HUES48 (cell line): Measurements from ENCODE around the gene TRABD2B.

Source experiments
- H3K27ac ChIP-seq: one replicate; pipeline ENCODE4 v1.7.0; 2013; ENCODE audit warnings: low read depth, low read length, inconsistent platforms
- H3K27me3 ChIP-seq: 2 replicates; pipeline ENCODE4 v1.6.1; 2013; ENCODE audit warnings: mild to moderate bottlenecking, low read length; ENCODE audit not compliant: control insufficient read depth, insufficient read depth
- H3K36me3 ChIP-seq: 2 replicates; pipeline ENCODE4 v1.6.1; 2013; ENCODE audit warnings: low read length; ENCODE audit not compliant: control insufficient read depth, insufficient read depth
- H3K4me1 ChIP-seq: 2 replicates; pipeline ENCODE4 v1.6.1; 2013; ENCODE audit warnings: mild to moderate bottlenecking, low read length; ENCODE audit not compliant: control insufficient read depth, insufficient read depth
- H3K4me3 ChIP-seq: 2 replicates; pipeline ENCODE4 v1.5.1; 2013; ENCODE audit warnings: mild to moderate bottlenecking, low read depth, low read length
- H3K9ac ChIP-seq: 2 replicates; pipeline ENCODE4 v1.6.1; 2013; ENCODE audit warnings: mild to moderate bottlenecking, low read depth, low read length, moderate library complexity
- H3K9me3 ChIP-seq: 2 replicates; pipeline ENCODE4 v1.6.1; 2013; ENCODE audit warnings: low read length; ENCODE audit not compliant: control insufficient read depth, insufficient read depth

Gene TRABD2B

GRCh38 chr1:47947531-47947930 lies 49.7 kb downstream of the TRABD2B start:
- Histone ChIP-seq H3K9me3 (no peaks in the 10 kb centered on the region), H3K9ac (no peak overlapping the region), H3K4me1 (no peaks in the 10 kb centered on the region), H3K36me3 (no peaks in the 10 kb centered on the region), H3K27me3 (peaks cover 7% of the 10 kb centered on the region), H3K4me3 (no peak overlapping the region), H3K27ac (no peak overlapping the region)

- Histone ChIP-seq H3K4me3 (no peak overlapping the region), H3K27ac (no peak overlapping the region), H3K4me1 (no peaks in the 10 kb centered on the region), H3K27me3 (no peaks in the 10 kb centered on the region; the same call in none of the 2 replicates), H3K9me3 (no peaks in the 10 kb centered on the region), H3K36me3 (no peaks in the 10 kb centered on the region), H3K9ac (no peak overlapping the region)
These were observed 52.6 kb downstream of the TRABD2B start for GRCh38 chr1:47944561-47944960.

GRCh38 chr1:47942240-47942629 lies 55.0 kb downstream of the TRABD2B start:
- no peaks in the 10 kb centered on the region for H3K27me3 ChIP-seq
- no peak overlapping the region for H3K27ac ChIP-seq
- no peaks in the 10 kb centered on the region for H3K4me1 ChIP-seq
- no peak overlapping the region for H3K9ac ChIP-seq
- H3K4me3 ChIP-seq: no peak overlapping the region
- H3K9me3 ChIP-seq: no peaks in the 10 kb centered on the region
- H3K36me3 ChIP-seq: no peaks in the 10 kb centered on the region

GRCh38 chr1:47941609-47942239 lies 55.5 kb downstream of the TRABD2B start:
- H3K36me3 ChIP-seq: no peaks in the 10 kb centered on the region
- H3K27ac ChIP-seq: no peak overlapping the region
- no peak overlapping the region for H3K9ac ChIP-seq
- H3K4me1 ChIP-seq: no peaks in the 10 kb centered on the region
- H3K9me3 ChIP-seq: no peaks in the 10 kb centered on the region
- no peak overlapping the region for H3K4me3 ChIP-seq
- no peaks in the 10 kb centered on the region for H3K27me3 ChIP-seq

GRCh38 chr1:47940779-47941178 lies 56.4 kb downstream of the TRABD2B start:
- Histone ChIP-seq H3K9me3 (no peaks in the 10 kb centered on the region), H3K27me3 (no peaks in the 10 kb centered on the region), H3K4me3 (no peak overlapping the region), H3K9ac (no peak overlapping the region), H3K27ac (no peak overlapping the region), H3K4me1 (no peaks in the 10 kb centered on the region), H3K36me3 (no peaks in the 10 kb centered on the region)

- no peak overlapping the region for H3K27ac ChIP-seq
- H3K36me3 ChIP-seq: no peaks in the 10 kb centered on the region
- H3K4me3 ChIP-seq: no peak overlapping the region
- no peaks in the 10 kb centered on the region for H3K4me1 ChIP-seq
- no peaks in the 10 kb centered on the region for H3K27me3 ChIP-seq
- H3K9ac ChIP-seq: no peak overlapping the region
- H3K9me3 ChIP-seq: no peaks in the 10 kb centered on the region
These were observed 56.9 kb downstream of the TRABD2B start for GRCh38 chr1:47940326-47940725.

GRCh38 chr1:47938520-47938919 lies 58.7 kb downstream of the TRABD2B start:
- no peaks in the 10 kb centered on the region for H3K4me1 ChIP-seq

GRCh38 chr1:47937586-47938254 lies 59.5 kb downstream of the TRABD2B start:
- no peaks in the 10 kb centered on the region for H3K9me3 ChIP-seq
- H3K4me1 ChIP-seq: 0 out of 2 replicates have a peak, but pooled peaks cover 2% of the 10 kb centered on the region
- no peak overlapping the region for H3K9ac ChIP-seq
- H3K27ac ChIP-seq: no peak overlapping the region
- no peak overlapping the region for H3K4me3 ChIP-seq
- H3K27me3 ChIP-seq: no peaks in the 10 kb centered on the region
- no peaks in the 10 kb centered on the region for H3K36me3 ChIP-seq

More at GRCh38 chr1:47938520-47938919, 58.7 kb downstream of the TRABD2B start:
- Histone ChIP-seq H3K36me3 (no peaks in the 10 kb centered on the region), H3K27ac (no peak overlapping the region), H3K9ac (no peak overlapping the region), H3K27me3 (no peaks in the 10 kb centered on the region), H3K9me3 (no peaks in the 10 kb centered on the region), H3K4me3 (no peak overlapping the region)

GRCh38 chr1:47936916-47937551 lies 60.2 kb downstream of the TRABD2B start:
- no peak overlapping the region for H3K27ac ChIP-seq
- H3K36me3 ChIP-seq: no peaks in the 10 kb centered on the region
- H3K27me3 ChIP-seq: no peaks in the 10 kb centered on the region
- H3K9ac ChIP-seq: no peak overlapping the region
- H3K9me3 ChIP-seq: no peaks in the 10 kb centered on the region
- H3K4me1 ChIP-seq: 0 out of 2 replicates have a peak, but pooled peaks cover 3% of the 10 kb centered on the region
- H3K4me3 ChIP-seq: no peak overlapping the region

GRCh38 chr1:47935856-47936255 lies 61.3 kb downstream of the TRABD2B start:
- Histone ChIP-seq H3K27me3 (no peaks in the 10 kb centered on the region), H3K27ac (no peak overlapping the region), H3K9me3 (no peaks in the 10 kb centered on the region), H3K9ac (no peak overlapping the region), H3K36me3 (no peaks in the 10 kb centered on the region), H3K4me1 (0 out of 2 replicates have a peak, but pooled peaks cover 3% of the 10 kb centered on the region), H3K4me3 (no peak overlapping the region)

GRCh38 chr1:47935163-47935562 lies 62.0 kb downstream of the TRABD2B start:
- Histone ChIP-seq H3K4me3 (no peak overlapping the region), H3K9me3 (no peaks in the 10 kb centered on the region), H3K9ac (no peak overlapping the region), H3K4me1 (0 out of 2 replicates have a peak, but pooled peaks cover 3% of the 10 kb centered on the region), H3K27ac (no peak overlapping the region), H3K27me3 (no peaks in the 10 kb centered on the region), H3K36me3 (no peaks in the 10 kb centered on the region)
